HEK293 (cell line): ENCODE measurements around the gene SLC39A7.
A peak's percentile ranks its signal among the peaks of the same experiment; 100 is the strongest.

Source experiments
- BCL11A ChIP-seq: fragments of 450-650 bp; formaldehyde crosslinking; IDR thresholded peaks from 2 replicates; pipeline ENCODE4 v1.5.1; 2016; ENCODE audit warnings: low read depth, missing biosample characterization, missing genetic modification characterization
- BCL11B ChIP-seq: fragments of 450-650 bp; formaldehyde crosslinking; IDR thresholded peaks from 2 replicates; pipeline ENCODE4 v1.5.1; 2016; ENCODE audit warnings: low read depth, missing biosample characterization, missing genetic modification characterization
- GLI4 ChIP-seq: fragments of 450-650 bp; formaldehyde crosslinking; IDR thresholded peaks from 2 replicates; pipeline ENCODE4 v1.5.1; 2016; ENCODE audit warnings: missing biosample characterization, missing genetic modification characterization
- GLIS2 ChIP-seq: fragments of 450-650 bp; formaldehyde crosslinking; IDR thresholded peaks from 2 replicates; pipeline ENCODE4 v1.5.1; 2016; ENCODE audit warnings: missing biosample characterization, missing genetic modification characterization
- HOXA7 ChIP-seq: sonication (generic); formaldehyde crosslinking; IDR thresholded peaks from 2 replicates; pipeline ENCODE4 v1.8.1; 2022; ENCODE audit warnings: missing genetic modification reagents, borderline replicate concordance
- INSM2 ChIP-seq: fragments of 450-650 bp; formaldehyde crosslinking; IDR thresholded peaks from 2 replicates; pipeline ENCODE4 v1.5.1; 2016; ENCODE audit warnings: missing biosample characterization, missing genetic modification characterization
- KLF16 ChIP-seq: fragments of 450-650 bp; formaldehyde crosslinking; IDR thresholded peaks from 2 replicates; pipeline ENCODE4 v1.5.1; 2017; ENCODE audit warnings: missing biosample characterization, missing genetic modification characterization
- OSR2 ChIP-seq: fragments of 450-650 bp; formaldehyde crosslinking; IDR thresholded peaks from 2 replicates; pipeline ENCODE4 v1.5.1; 2016; ENCODE audit warnings: missing biosample characterization, missing genetic modification characterization
- REPIN1 ChIP-seq: fragments of 450-650 bp; formaldehyde crosslinking; IDR thresholded peaks from 2 replicates; pipeline ENCODE4 v1.5.1; 2017; ENCODE audit warnings: missing biosample characterization, missing genetic modification characterization, low read depth
- TCF7L2 ChIP-seq: IDR thresholded peaks from 2 replicates; pipeline ENCODE4 v1.6.1; 2011; ENCODE audit warnings: low read depth, mild to moderate bottlenecking, inconsistent platforms, low read length, moderate library complexity, borderline replicate concordance
- WT1 ChIP-seq: fragments of 450-650 bp; formaldehyde crosslinking; IDR thresholded peaks from 2 replicates; pipeline ENCODE4 v1.5.1; 2016; ENCODE audit warnings: missing biosample characterization, missing genetic modification characterization
- ZBTB11 ChIP-seq: fragments of 450-650 bp; formaldehyde crosslinking; conservative IDR thresholded peaks from 2 replicates; pipeline ENCODE4 v1.5.1; 2016; ENCODE audit warnings: low read depth, missing biosample characterization, missing genetic modification characterization
- ZBTB20 ChIP-seq: fragments of 450-650 bp; formaldehyde crosslinking; IDR thresholded peaks from 2 replicates; pipeline ENCODE4 v1.5.1; 2016; ENCODE audit warnings: missing biosample characterization, missing genetic modification characterization
- ZBTB48 ChIP-seq: fragments of 450-650 bp; formaldehyde crosslinking; IDR thresholded peaks from 2 replicates; pipeline ENCODE4 v1.5.1; 2016; ENCODE audit warnings: missing biosample characterization, missing genetic modification characterization
- ZIC2 ChIP-seq: fragments of 450-650 bp; formaldehyde crosslinking; IDR thresholded peaks from 2 replicates; pipeline ENCODE4 v1.5.1; 2016; ENCODE audit warnings: missing biosample characterization, missing genetic modification characterization
- ZNF140 ChIP-seq: fragments of 450-650 bp; formaldehyde crosslinking; IDR thresholded peaks from 2 replicates; pipeline ENCODE4 v1.5.1; 2016; ENCODE audit warnings: missing biosample characterization, missing genetic modification characterization
- ZNF155 ChIP-seq: fragments of 450-650 bp; formaldehyde crosslinking; IDR thresholded peaks from 2 replicates; pipeline ENCODE4 v1.5.1; 2016; ENCODE audit warnings: missing biosample characterization, missing genetic modification characterization
- ZNF239 ChIP-seq: fragments of 450-650 bp; formaldehyde crosslinking; IDR thresholded peaks from 2 replicates; pipeline ENCODE4 v1.5.1; 2016; ENCODE audit warnings: missing biosample characterization, missing genetic modification characterization
- ZNF311 ChIP-seq: fragments of 450-650 bp; formaldehyde crosslinking; IDR thresholded peaks from 2 replicates; pipeline ENCODE4 v1.5.1; 2017; ENCODE audit warnings: missing biosample characterization, missing genetic modification characterization, borderline replicate concordance
- ZNF341 ChIP-seq: fragments of 450-650 bp; formaldehyde crosslinking; IDR thresholded peaks from 2 replicates; pipeline ENCODE4; 2016; ENCODE audit warnings: low read depth, missing biosample characterization, missing genetic modification characterization
- ZNF37A ChIP-seq: fragments of 450-650 bp; IDR thresholded peaks from 2 replicates; pipeline ENCODE4 v1.5.1; 2018; ENCODE audit warnings: missing biosample characterization, missing genetic modification characterization
- ZNF394 ChIP-seq: fragments of 450-650 bp; formaldehyde crosslinking; IDR thresholded peaks from 2 replicates; pipeline ENCODE4 v1.5.1; 2016; ENCODE audit warnings: missing biosample characterization, missing genetic modification characterization, mild to moderate bottlenecking, moderate library complexity, borderline replicate concordance
- ZNF423 ChIP-seq: fragments of 450-650 bp; formaldehyde crosslinking; IDR thresholded peaks from 2 replicates; pipeline ENCODE4 v1.5.1; 2016; ENCODE audit warnings: missing biosample characterization, missing genetic modification characterization
- ZNF449 ChIP-seq: fragments of 450-650 bp; formaldehyde crosslinking; IDR thresholded peaks from 2 replicates; pipeline ENCODE4 v1.5.1; 2017; ENCODE audit warnings: missing biosample characterization, mild to moderate bottlenecking, missing genetic modification characterization, moderate library complexity
- ZNF544 ChIP-seq: fragments of 450-650 bp; formaldehyde crosslinking; IDR thresholded peaks from 2 replicates; pipeline ENCODE4 v1.5.0; 2017; ENCODE audit warnings: missing biosample characterization, missing genetic modification characterization
- ZNF558 ChIP-seq: fragments of 450-650 bp; formaldehyde crosslinking; IDR thresholded peaks from 2 replicates; pipeline ENCODE4 v1.5.1; 2016; ENCODE audit warnings: missing biosample characterization, missing genetic modification characterization
- ZNF610 ChIP-seq: fragments of 450-650 bp; formaldehyde crosslinking; IDR thresholded peaks from 2 replicates; pipeline ENCODE4 v1.5.1; 2016; ENCODE audit warnings: missing biosample characterization, missing genetic modification characterization, borderline replicate concordance
- ZNF621 ChIP-seq: fragments of 450-650 bp; formaldehyde crosslinking; IDR thresholded peaks from 2 replicates; pipeline ENCODE4 v1.5.1; 2017; ENCODE audit warnings: missing biosample characterization, missing genetic modification characterization
- ZNF623 ChIP-seq: fragments of 450-650 bp; formaldehyde crosslinking; IDR thresholded peaks from 2 replicates; pipeline ENCODE4 v1.5.1; 2016; ENCODE audit warnings: missing biosample characterization, missing genetic modification characterization
- ZNF626 ChIP-seq: fragments of 450-650 bp; sonication (Bioruptor Pico); formaldehyde crosslinking; IDR thresholded peaks from 2 replicates; pipeline ENCODE4 v1.5.1; 2018; ENCODE audit warnings: missing biosample characterization, missing genetic modification characterization, inconsistent platforms
- ZNF629 ChIP-seq: fragments of 450-650 bp; formaldehyde crosslinking; IDR thresholded peaks from 2 replicates; pipeline ENCODE4 v1.5.1; 2017; ENCODE audit warnings: missing biosample characterization, missing genetic modification characterization
- ZNF701 ChIP-seq: fragments of 450-650 bp; formaldehyde crosslinking; IDR thresholded peaks from 2 replicates; pipeline ENCODE4 v1.5.1; 2016; ENCODE audit warnings: missing biosample characterization, missing genetic modification characterization
- ZNF843 ChIP-seq: fragments of 450-650 bp; formaldehyde crosslinking; IDR thresholded peaks from 2 replicates; pipeline ENCODE4 v1.5.1; 2016; ENCODE audit warnings: missing biosample characterization, missing genetic modification characterization

The SLC39A7 gene

GRCh38 chr6:33248643-33248931 lies 47.9 kb downstream of the SLC39A7 start (continued):
- no peak for TF ChIP-seq BCL11A (tag by site-specific recombination)
- no peak for TF ChIP-seq ZBTB11 (tag by site-specific recombination)
- no peak for TF ChIP-seq GLI4 (tag by site-specific recombination)
- no peak for TF ChIP-seq ZNF610
- TF ChIP-seq HOXA7 (CRISPR knock-in tag): no peak
- TF ChIP-seq GLIS2: 0 out of 2 replicates have a peak, but pooled peaks have one; percentile 6
- no peak for TF ChIP-seq TCF7L2
- TF ChIP-seq ZNF155 (tag by site-specific recombination): no peak
- no peak for TF ChIP-seq KLF16 (tag by site-specific recombination)
- TF ChIP-seq ZNF626: no peak
- TF ChIP-seq BCL11B: no peak
- no peak for TF ChIP-seq ZNF140 (tag by site-specific recombination)
- no peak for TF ChIP-seq WT1
- no peak for TF ChIP-seq ZNF423 (tag by site-specific recombination)
- no peak for TF ChIP-seq ZNF37A (tag by site-specific recombination)
- no peak for TF ChIP-seq ZNF449 (tag by site-specific recombination)
- no peak for TF ChIP-seq REPIN1 (tag by site-specific recombination)
- TF ChIP-seq ZNF621 (tag by site-specific recombination): no peak
- TF ChIP-seq ZNF623 (tag by site-specific recombination): 0 out of 2 replicates have a peak, but pooled peaks have one; percentile 2
- no peak for TF ChIP-seq ZNF239
- no peak for TF ChIP-seq INSM2 (tag by site-specific recombination)
- TF ChIP-seq ZNF629: no peak
- TF ChIP-seq ZNF843 (tag by site-specific recombination): no peak
- TF ChIP-seq ZBTB48 (tag by site-specific recombination): no peak
- TF ChIP-seq ZNF558 (tag by site-specific recombination): no peak
- TF ChIP-seq ZNF701 (tag by site-specific recombination): no peak
- TF ChIP-seq ZIC2 (tag by site-specific recombination): no peak
- TF ChIP-seq ZNF311: no peak
- TF ChIP-seq ZNF394 (tag by site-specific recombination): peak; percentile 9; the same call in 1 of the 2 replicates
- TF ChIP-seq ZNF341 (tag by site-specific recombination): no peak; the same call in 1 of the 2 replicates
- TF ChIP-seq ZNF544 (tag by site-specific recombination): no peak
- no peak for TF ChIP-seq ZBTB20 (tag by site-specific recombination)
- no peak for TF ChIP-seq OSR2
